Measurements from ENCODE around the gene CDYL2. TPM values are rescaled to one million over a fixed set of nuclear protein-coding genes. Genes with fewer than 3 reads are reported as not detected.

CDYL2 gene
- total RNA-seq, 1 experiment from 2014 or later: 2.5 TPM

- no peaks in the 10 kb centered on the region for H3K4me1 ChIP-seq (replicated peaks)
- peaks cover 4% of the 10 kb centered on the region; the same call in 1 of the 2 replicates for H3K9me3 ChIP-seq (replicated peaks)
- no peak overlapping the region for H3K27ac ChIP-seq
- no peaks in the 10 kb centered on the region for H3K36me3 ChIP-seq
- H3K27me3 ChIP-seq (replicated peaks): no peaks in the 10 kb centered on the region
- DNase-seq (ENCODE audit: low read depth in 1 of 2, low spot score in 2 of 2): no peak
- H3K4me3 ChIP-seq: no peak overlapping the region
Measured at GRCh38 chr16:80580109-80580832, 224.1 kb downstream of the CDYL2 start.

- no peak overlapping the region for H3K27ac ChIP-seq
- no peak for DNase-seq (ENCODE audit: low read depth in 1 of 2, low spot score in 2 of 2)
- peaks cover 4% of the 10 kb centered on the region; the same call in 1 of the 2 replicates for H3K9me3 ChIP-seq (replicated peaks)
- no peak overlapping the region for H3K4me3 ChIP-seq
- no peaks in the 10 kb centered on the region for H3K4me1 ChIP-seq (replicated peaks)
- H3K36me3 ChIP-seq: no peaks in the 10 kb centered on the region
- H3K27me3 ChIP-seq (replicated peaks): no peaks in the 10 kb centered on the region
Measured at GRCh38 chr16:80577485-80578280, 226.7 kb downstream of the CDYL2 start.

GRCh38 chr16:80576343-80576912, 228.0 kb downstream of the CDYL2 start:
- Histone ChIP-seq H3K36me3 (no peaks in the 10 kb centered on the region), H3K27ac (no peak overlapping the region), H3K9me3 (replicated peaks) (peaks cover 4% of the 10 kb centered on the region; the same call in 1 of the 2 replicates), H3K4me1 (replicated peaks) (no peaks in the 10 kb centered on the region), H3K27me3 (replicated peaks) (no peaks in the 10 kb centered on the region), H3K4me3 (no peak overlapping the region)
- DNase-seq (ENCODE audit: low read depth in 1 of 2, low spot score in 2 of 2): no peak

- Histone ChIP-seq H3K27me3 (replicated peaks) (no peaks in the 10 kb centered on the region), H3K9me3 (replicated peaks) (no peaks in the 10 kb centered on the region; the same call in 1 of the 2 replicates), H3K4me3 (no peak overlapping the region), H3K4me1 (replicated peaks) (no peaks in the 10 kb centered on the region), H3K27ac (no peak overlapping the region), H3K36me3 (no peaks in the 10 kb centered on the region)
- no peak for DNase-seq (ENCODE audit: low read depth in 1 of 2, low spot score in 2 of 2)
Measured at GRCh38 chr16:80573700-80574120, 230.7 kb downstream of the CDYL2 start.

GRCh38 chr16:80570106-80570478, 234.3 kb downstream of the CDYL2 start:
- DNase-seq (ENCODE audit: low read depth in 1 of 2, low spot score in 2 of 2): no peak
- H3K27ac ChIP-seq: no peak overlapping the region

GRCh38 chr16:80569440-80570105, 234.8 kb downstream of the CDYL2 start:
- no peaks in the 10 kb centered on the region for H3K36me3 ChIP-seq
- no peaks in the 10 kb centered on the region for H3K4me1 ChIP-seq (replicated peaks)
- no peaks in the 10 kb centered on the region for H3K9me3 ChIP-seq (replicated peaks)
- no peak overlapping the region for H3K27ac ChIP-seq
- no peak overlapping the region for H3K4me3 ChIP-seq
- DNase-seq (ENCODE audit: low read depth in 1 of 2, low spot score in 2 of 2): no peak
- H3K27me3 ChIP-seq (replicated peaks): no peaks in the 10 kb centered on the region

More at GRCh38 chr16:80570106-80570478, 234.3 kb downstream of the CDYL2 start:
- no peaks in the 10 kb centered on the region for H3K4me1 ChIP-seq (replicated peaks)
- H3K9me3 ChIP-seq (replicated peaks): no peaks in the 10 kb centered on the region
- H3K36me3 ChIP-seq: no peaks in the 10 kb centered on the region
- H3K4me3 ChIP-seq: no peak overlapping the region
- H3K27me3 ChIP-seq (replicated peaks): no peaks in the 10 kb centered on the region

GRCh38 chr16:80564394-80564793, 240.0 kb downstream of the CDYL2 start:
- no peaks in the 10 kb centered on the region for H3K27me3 ChIP-seq (replicated peaks)

GRCh38 chr16:80563066-80563465, 241.3 kb downstream of the CDYL2 start:
- H3K27ac ChIP-seq: no peak overlapping the region
- no peaks in the 10 kb centered on the region for H3K9me3 ChIP-seq (replicated peaks)
- DNase-seq (ENCODE audit: low read depth in 1 of 2, low spot score in 2 of 2): no peak
- H3K4me1 ChIP-seq (replicated peaks): no peaks in the 10 kb centered on the region
- no peaks in the 10 kb centered on the region for H3K36me3 ChIP-seq
- no peaks in the 10 kb centered on the region for H3K27me3 ChIP-seq (replicated peaks)
- H3K4me3 ChIP-seq: no peak overlapping the region

More at GRCh38 chr16:80564394-80564793, 240.0 kb downstream of the CDYL2 start:
- Histone ChIP-seq H3K9me3 (replicated peaks) (no peaks in the 10 kb centered on the region), H3K27ac (no peak overlapping the region), H3K36me3 (no peaks in the 10 kb centered on the region), H3K4me3 (no peak overlapping the region), H3K4me1 (replicated peaks) (no peaks in the 10 kb centered on the region)
- DNase-seq (ENCODE audit: low read depth in 1 of 2, low spot score in 2 of 2): no peak

- DNase-seq (ENCODE audit: low read depth in 1 of 2, low spot score in 2 of 2): no peak
- Histone ChIP-seq H3K4me3 (no peak overlapping the region), H3K9me3 (replicated peaks) (no peaks in the 10 kb centered on the region), H3K36me3 (no peaks in the 10 kb centered on the region), H3K4me1 (replicated peaks) (no peaks in the 10 kb centered on the region), H3K27me3 (replicated peaks) (no peaks in the 10 kb centered on the region), H3K27ac (no peak overlapping the region)
Measured at GRCh38 chr16:80559369-80559768, 245.0 kb downstream of the CDYL2 start.

GRCh38 chr16:80557037-80557436, 247.4 kb downstream of the CDYL2 start:
- no peak overlapping the region for H3K27ac ChIP-seq
- no peaks in the 10 kb centered on the region for H3K9me3 ChIP-seq (replicated peaks)
- H3K4me1 ChIP-seq (replicated peaks): no peaks in the 10 kb centered on the region
- H3K27me3 ChIP-seq (replicated peaks): no peaks in the 10 kb centered on the region
- no peaks in the 10 kb centered on the region for H3K36me3 ChIP-seq
- DNase-seq (ENCODE audit: low read depth in 1 of 2, low spot score in 2 of 2): no peak
- no peak overlapping the region for H3K4me3 ChIP-seq

GRCh38 chr16:80556481-80556880, 247.9 kb downstream of the CDYL2 start:
- H3K9me3 ChIP-seq (replicated peaks): no peaks in the 10 kb centered on the region
- H3K27ac ChIP-seq: no peak overlapping the region
- no peak for DNase-seq (ENCODE audit: low read depth in 1 of 2, low spot score in 2 of 2)
- H3K27me3 ChIP-seq (replicated peaks): no peaks in the 10 kb centered on the region
- no peaks in the 10 kb centered on the region for H3K36me3 ChIP-seq
- no peaks in the 10 kb centered on the region for H3K4me1 ChIP-seq (replicated peaks)
- H3K4me3 ChIP-seq: no peak overlapping the region

GRCh38 chr16:80554033-80554432, 250.4 kb downstream of the CDYL2 start:
- Histone ChIP-seq H3K27me3 (replicated peaks) (peaks cover 3% of the 10 kb centered on the region; the same call in 1 of the 2 replicates), H3K4me3 (no peak overlapping the region), H3K4me1 (replicated peaks) (no peaks in the 10 kb centered on the region), H3K27ac (no peak overlapping the region), H3K36me3 (no peaks in the 10 kb centered on the region), H3K9me3 (replicated peaks) (no peaks in the 10 kb centered on the region)
- no peak for DNase-seq (ENCODE audit: low read depth in 1 of 2, low spot score in 2 of 2)

- Histone ChIP-seq H3K4me1 (replicated peaks) (no peaks in the 10 kb centered on the region), H3K27ac (no peak overlapping the region), H3K27me3 (replicated peaks) (peaks cover 3% of the 10 kb centered on the region; the same call in 1 of the 2 replicates), H3K4me3 (no peak overlapping the region), H3K9me3 (replicated peaks) (no peaks in the 10 kb centered on the region), H3K36me3 (no peaks in the 10 kb centered on the region)
- no peak for DNase-seq (ENCODE audit: low read depth in 1 of 2, low spot score in 2 of 2)
Measured at GRCh38 chr16:80552277-80552676, 252.1 kb downstream of the CDYL2 start.

All from SJSA1 (cell line).